AG09319 (cell line): ENCODE results near the gene SYK.

Experiments
- DNase-seq: peaks from one replicate; pipeline ENCODE4 v3.0.0-alpha.2; 2010; ENCODE audit warnings: low read depth; ENCODE audit errors: extremely low read depth
- TF ChIP-seq, protein P1 (sequence below): IDR thresholded peaks from 2 replicates; pipeline ENCODE4 v1.5.1; 2011; ENCODE audit warnings: low read depth, mild to moderate bottlenecking, inconsistent platforms, low read length, moderate library complexity

Gene SYK

DNA sequence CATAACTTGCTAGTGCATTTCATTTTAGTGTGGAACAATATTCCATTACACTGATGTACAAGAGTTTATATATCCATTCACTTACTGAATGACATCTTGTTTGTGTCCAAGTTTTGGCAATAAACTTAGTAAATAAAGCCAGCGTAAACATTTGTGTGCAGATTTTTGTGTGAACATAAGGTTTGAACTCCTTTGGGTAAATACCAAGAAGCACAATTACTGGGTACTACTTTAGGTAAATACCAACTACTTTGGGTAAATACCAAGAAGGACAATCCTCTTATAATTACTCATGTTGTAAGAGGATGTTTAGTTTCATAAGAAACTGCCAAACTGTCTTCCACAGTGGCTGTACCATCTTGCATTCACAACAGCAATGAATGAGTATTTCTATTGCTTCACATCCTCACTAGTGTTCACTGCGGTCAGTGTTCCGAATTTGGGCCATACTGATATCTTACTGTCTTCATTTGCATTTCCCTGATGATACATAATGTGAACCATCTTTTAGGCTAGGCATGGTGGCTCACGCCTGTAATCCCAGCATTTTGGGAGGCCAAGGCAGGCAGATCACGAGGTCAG lies 2.3 kb upstream of the SYK start:
- DNase-seq, result no peak
- TF ChIP-seq, protein P1, sequence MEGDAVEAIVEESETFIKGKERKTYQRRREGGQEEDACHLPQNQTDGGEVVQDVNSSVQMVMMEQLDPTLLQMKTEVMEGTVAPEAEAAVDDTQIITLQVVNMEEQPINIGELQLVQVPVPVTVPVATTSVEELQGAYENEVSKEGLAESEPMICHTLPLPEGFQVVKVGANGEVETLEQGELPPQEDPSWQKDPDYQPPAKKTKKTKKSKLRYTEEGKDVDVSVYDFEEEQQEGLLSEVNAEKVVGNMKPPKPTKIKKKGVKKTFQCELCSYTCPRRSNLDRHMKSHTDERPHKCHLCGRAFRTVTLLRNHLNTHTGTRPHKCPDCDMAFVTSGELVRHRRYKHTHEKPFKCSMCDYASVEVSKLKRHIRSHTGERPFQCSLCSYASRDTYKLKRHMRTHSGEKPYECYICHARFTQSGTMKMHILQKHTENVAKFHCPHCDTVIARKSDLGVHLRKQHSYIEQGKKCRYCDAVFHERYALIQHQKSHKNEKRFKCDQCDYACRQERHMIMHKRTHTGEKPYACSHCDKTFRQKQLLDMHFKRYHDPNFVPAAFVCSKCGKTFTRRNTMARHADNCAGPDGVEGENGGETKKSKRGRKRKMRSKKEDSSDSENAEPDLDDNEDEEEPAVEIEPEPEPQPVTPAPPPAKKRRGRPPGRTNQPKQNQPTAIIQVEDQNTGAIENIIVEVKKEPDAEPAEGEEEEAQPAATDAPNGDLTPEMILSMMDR, result no peak

GRCh38 chr9:90801973-90802322 lies 329 bp downstream of the SYK start:
- no peak for DNase-seq
- TF ChIP-seq, protein P1, result no peak

DNA sequence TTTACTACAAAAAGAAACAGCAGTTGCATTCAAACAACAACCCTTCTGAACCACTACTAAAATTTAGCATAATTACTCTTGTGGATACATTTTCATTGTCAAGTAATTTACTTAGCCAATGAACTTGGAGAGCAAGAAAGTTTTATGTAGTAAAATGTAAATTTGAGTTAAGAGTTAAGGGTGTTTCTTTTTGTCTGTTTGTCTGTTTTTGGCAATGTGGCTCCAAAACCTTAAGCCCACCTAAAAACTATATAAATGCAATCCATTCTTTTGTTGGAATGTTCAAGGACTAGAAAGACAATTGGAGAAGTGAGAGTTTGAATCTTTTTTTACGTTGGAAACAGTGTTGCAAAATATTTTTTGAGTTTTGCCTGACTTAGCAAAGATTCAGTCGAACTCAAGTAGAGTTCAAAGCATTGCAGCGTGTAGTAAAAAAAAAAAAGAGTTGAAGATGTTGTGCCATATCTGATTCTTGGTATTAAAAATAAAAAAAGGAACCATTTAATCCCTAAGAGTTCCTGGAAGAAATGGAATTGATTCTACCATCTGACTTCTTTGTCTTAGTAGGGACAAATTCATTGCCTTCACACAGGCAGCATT lies 867 bp downstream of the SYK start:
- DNase-seq, result no peak
- TF ChIP-seq, protein P1, result no peak

GRCh38 chr9:90803860-90804593 lies 2.4 kb downstream of the SYK start:
- TF ChIP-seq, protein P1, result no peak
- DNase-seq, result no peak

DNA sequence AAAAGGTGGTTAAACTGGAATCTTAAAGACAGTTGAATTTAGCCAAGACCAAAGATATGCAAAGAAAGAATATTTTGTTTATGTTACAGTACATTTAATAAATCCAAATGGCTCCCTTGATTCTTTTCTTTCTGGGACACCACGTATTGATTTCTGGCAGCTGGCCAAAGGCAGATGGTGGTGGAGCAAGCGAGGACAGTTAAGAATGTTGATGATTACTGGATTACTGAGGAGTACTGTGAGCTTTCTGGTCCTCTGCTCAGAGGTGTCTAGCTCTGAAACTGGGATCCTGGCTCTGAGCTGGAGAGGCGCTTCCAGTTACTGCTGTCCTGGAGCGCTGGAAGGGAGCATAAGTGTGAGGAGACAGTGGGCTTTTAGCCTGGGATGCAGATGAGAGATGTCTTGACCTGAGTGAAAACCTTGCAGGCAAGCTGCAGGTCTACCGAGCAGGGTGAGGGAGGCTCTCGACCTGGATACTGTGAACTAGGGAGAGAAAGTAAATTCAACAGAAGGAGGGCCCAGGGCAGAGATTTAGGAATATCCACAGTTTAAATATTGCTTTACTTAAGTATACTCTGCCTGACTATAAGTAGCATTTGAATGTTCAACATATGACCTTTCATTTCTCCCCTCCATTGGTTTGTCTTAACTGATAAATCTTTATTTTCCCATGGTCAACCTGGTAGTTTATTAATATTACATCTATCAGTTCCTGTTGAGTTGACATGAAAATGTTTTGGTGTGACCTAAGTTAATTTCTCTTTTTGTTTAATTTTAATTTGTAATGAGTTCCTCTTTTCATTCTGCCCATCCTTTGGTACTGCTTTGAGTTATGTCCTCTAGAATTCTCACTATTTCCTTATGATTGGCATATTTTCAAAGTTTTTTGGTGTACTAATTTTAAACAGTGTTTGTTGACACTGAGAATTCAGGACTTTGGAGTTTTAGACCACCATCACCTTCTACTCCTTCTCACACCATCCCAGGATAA lies 3.7 kb downstream of the SYK start:
- no peak for DNase-seq

GRCh38 chr9:90807006-90807405 lies 5.4 kb downstream of the SYK start:
- TF ChIP-seq, protein P1, result no peak
- DNase-seq, result no peak

More for the DNA sequence above, 3.7 kb downstream of the SYK start:
- TF ChIP-seq, protein P1, result no peak
